ENCODE results near the gene ERI3. TPM values are rescaled to one million over a fixed set of nuclear protein-coding genes. Genes with fewer than 3 reads are reported as not detected.

The ERI3 gene
- total RNA-seq, 1 experiment from 2014 or later = 74.7 TPM

DNA sequence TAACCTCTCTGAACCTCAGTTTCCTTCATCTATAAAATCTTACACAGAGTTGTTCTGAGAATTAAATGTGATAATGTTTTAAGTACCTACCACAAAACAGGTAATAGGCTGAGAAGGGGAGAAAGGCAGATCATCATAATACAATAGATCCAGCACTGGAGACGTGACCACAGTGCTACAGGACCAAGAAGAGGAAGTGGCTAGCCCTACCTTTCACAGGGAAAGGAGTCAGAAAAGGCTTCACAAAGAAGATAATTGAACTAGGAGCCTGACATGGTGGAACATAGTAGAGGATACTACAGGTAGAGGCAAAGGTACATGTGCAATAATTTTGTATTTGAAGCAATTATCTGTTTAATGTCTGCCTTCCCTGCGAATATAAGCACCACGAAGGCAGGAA, 45.1 kb downstream of the ERI3 start:
- POLR2A ChIA-PET = no interaction called here
- CTCF ChIA-PET = no interaction called here

More for the DNA sequence above, 45.1 kb downstream of the ERI3 start:
- Mint-ChIP-seq H3K4me3 (no peak overlapping the region), H3K36me3 (peaks cover 51% of the 10 kb centered on the region), H3K9me3 (no peaks in the 10 kb centered on the region), H3K4me1 (peaks cover 5% of the 10 kb centered on the region), H3K27me3 (ENCODE audit: low read depth) (no peaks in the 10 kb centered on the region), H3K27ac (no peak overlapping the region)
- no peak for DNase-seq (ENCODE audit: low spot score)
- TF ChIP-seq NFATC4 (CRISPR knock-in tag; IDR thresholded peaks at IDR 0.05) (no peak), JAZF1 (CRISPR knock-in tag; IDR thresholded peaks at IDR 0.05) (no peak), ZNF232 (CRISPR knock-in tag; IDR thresholded peaks at IDR 0.05) (no peak), FOXJ3 (CRISPR knock-in tag; IDR thresholded peaks at IDR 0.05; ENCODE audit: borderline replicate concordance) (no peak), ZNF121 (CRISPR knock-in tag; IDR thresholded peaks at IDR 0.05) (no peak), NR2C2 (CRISPR knock-in tag; IDR thresholded peaks at IDR 0.05) (no peak), ETV6 (CRISPR knock-in tag; IDR thresholded peaks at IDR 0.05) (no peak), ZNF138 (CRISPR knock-in tag; conservative IDR thresholded peaks at IDR 0.05) (no peak), MXD4 (CRISPR knock-in tag; IDR thresholded peaks at IDR 0.05; ENCODE audit: borderline replicate concordance) (no peak), ELF4 (CRISPR knock-in tag; IDR thresholded peaks at IDR 0.05; ENCODE audit: low read depth) (no peak)
- TF ChIP-seq, protein P1, sequence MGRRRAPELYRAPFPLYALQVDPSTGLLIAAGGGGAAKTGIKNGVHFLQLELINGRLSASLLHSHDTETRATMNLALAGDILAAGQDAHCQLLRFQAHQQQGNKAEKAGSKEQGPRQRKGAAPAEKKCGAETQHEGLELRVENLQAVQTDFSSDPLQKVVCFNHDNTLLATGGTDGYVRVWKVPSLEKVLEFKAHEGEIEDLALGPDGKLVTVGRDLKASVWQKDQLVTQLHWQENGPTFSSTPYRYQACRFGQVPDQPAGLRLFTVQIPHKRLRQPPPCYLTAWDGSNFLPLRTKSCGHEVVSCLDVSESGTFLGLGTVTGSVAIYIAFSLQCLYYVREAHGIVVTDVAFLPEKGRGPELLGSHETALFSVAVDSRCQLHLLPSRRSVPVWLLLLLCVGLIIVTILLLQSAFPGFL (CRISPR knock-in tag; IDR thresholded peaks at IDR 0.05; ENCODE audit: borderline replicate concordance) = no peak
- TF ChIP-seq, protein P2, sequence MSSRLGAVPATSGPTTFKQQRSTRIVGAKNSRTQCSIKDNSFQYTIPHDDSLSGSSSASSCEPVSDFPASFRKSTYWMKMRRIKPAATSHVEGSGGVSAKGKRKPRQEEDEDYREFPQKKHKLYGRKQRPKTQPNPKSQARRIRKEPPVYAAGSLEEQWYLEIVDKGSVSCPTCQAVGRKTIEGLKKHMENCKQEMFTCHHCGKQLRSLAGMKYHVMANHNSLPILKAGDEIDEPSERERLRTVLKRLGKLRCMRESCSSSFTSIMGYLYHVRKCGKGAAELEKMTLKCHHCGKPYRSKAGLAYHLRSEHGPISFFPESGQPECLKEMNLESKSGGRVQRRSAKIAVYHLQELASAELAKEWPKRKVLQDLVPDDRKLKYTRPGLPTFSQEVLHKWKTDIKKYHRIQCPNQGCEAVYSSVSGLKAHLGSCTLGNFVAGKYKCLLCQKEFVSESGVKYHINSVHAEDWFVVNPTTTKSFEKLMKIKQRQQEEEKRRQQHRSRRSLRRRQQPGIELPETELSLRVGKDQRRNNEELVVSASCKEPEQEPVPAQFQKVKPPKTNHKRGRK (CRISPR knock-in tag; IDR thresholded peaks at IDR 0.05; ENCODE audit: borderline replicate concordance) = no peak
- TF ChIP-seq, protein P3, sequence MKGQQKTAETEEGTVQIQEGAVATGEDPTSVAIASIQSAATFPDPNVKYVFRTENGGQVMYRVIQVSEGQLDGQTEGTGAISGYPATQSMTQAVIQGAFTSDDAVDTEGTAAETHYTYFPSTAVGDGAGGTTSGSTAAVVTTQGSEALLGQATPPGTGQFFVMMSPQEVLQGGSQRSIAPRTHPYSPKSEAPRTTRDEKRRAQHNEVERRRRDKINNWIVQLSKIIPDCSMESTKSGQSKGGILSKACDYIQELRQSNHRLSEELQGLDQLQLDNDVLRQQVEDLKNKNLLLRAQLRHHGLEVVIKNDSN (CRISPR knock-in tag; IDR thresholded peaks at IDR 0.05) = no peak
- TF ChIP-seq, protein P4, sequence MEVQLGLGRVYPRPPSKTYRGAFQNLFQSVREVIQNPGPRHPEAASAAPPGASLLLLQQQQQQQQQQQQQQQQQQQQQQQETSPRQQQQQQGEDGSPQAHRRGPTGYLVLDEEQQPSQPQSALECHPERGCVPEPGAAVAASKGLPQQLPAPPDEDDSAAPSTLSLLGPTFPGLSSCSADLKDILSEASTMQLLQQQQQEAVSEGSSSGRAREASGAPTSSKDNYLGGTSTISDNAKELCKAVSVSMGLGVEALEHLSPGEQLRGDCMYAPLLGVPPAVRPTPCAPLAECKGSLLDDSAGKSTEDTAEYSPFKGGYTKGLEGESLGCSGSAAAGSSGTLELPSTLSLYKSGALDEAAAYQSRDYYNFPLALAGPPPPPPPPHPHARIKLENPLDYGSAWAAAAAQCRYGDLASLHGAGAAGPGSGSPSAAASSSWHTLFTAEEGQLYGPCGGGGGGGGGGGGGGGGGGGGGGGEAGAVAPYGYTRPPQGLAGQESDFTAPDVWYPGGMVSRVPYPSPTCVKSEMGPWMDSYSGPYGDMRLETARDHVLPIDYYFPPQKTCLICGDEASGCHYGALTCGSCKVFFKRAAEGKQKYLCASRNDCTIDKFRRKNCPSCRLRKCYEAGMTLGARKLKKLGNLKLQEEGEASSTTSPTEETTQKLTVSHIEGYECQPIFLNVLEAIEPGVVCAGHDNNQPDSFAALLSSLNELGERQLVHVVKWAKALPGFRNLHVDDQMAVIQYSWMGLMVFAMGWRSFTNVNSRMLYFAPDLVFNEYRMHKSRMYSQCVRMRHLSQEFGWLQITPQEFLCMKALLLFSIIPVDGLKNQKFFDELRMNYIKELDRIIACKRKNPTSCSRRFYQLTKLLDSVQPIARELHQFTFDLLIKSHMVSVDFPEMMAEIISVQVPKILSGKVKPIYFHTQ (CRISPR knock-in tag; IDR thresholded peaks at IDR 0.05) = no peak
- TF ChIP-seq, protein P5, sequence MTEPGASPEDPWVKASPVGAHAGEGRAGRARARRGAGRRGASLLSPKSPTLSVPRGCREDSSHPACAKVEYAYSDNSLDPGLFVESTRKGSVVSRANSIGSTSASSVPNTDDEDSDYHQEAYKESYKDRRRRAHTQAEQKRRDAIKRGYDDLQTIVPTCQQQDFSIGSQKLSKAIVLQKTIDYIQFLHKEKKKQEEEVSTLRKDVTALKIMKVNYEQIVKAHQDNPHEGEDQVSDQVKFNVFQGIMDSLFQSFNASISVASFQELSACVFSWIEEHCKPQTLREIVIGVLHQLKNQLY (CRISPR knock-in tag; IDR thresholded peaks at IDR 0.05) = no peak
- TF ChIP-seq, protein P6, sequence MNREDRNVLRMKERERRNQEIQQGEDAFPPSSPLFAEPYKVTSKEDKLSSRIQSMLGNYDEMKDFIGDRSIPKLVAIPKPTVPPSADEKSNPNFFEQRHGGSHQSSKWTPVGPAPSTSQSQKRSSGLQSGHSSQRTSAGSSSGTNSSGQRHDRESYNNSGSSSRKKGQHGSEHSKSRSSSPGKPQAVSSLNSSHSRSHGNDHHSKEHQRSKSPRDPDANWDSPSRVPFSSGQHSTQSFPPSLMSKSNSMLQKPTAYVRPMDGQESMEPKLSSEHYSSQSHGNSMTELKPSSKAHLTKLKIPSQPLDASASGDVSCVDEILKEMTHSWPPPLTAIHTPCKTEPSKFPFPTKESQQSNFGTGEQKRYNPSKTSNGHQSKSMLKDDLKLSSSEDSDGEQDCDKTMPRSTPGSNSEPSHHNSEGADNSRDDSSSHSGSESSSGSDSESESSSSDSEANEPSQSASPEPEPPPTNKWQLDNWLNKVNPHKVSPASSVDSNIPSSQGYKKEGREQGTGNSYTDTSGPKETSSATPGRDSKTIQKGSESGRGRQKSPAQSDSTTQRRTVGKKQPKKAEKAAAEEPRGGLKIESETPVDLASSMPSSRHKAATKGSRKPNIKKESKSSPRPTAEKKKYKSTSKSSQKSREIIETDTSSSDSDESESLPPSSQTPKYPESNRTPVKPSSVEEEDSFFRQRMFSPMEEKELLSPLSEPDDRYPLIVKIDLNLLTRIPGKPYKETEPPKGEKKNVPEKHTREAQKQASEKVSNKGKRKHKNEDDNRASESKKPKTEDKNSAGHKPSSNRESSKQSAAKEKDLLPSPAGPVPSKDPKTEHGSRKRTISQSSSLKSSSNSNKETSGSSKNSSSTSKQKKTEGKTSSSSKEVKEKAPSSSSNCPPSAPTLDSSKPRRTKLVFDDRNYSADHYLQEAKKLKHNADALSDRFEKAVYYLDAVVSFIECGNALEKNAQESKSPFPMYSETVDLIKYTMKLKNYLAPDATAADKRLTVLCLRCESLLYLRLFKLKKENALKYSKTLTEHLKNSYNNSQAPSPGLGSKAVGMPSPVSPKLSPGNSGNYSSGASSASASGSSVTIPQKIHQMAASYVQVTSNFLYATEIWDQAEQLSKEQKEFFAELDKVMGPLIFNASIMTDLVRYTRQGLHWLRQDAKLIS (CRISPR knock-in tag; IDR thresholded peaks at IDR 0.05; ENCODE audit: borderline replicate concordance) = no peak
- ATAC-seq = no peak

Data from WTC11 (cell line).